ENCODE results near the gene RSPH3. TPM values are rescaled to one million over a fixed set of nuclear protein-coding genes. Genes with fewer than 3 reads are reported as not detected.

The RSPH3 gene
- polyA plus RNA-seq, 1 experiment, result 2.3 TPM

DNA sequence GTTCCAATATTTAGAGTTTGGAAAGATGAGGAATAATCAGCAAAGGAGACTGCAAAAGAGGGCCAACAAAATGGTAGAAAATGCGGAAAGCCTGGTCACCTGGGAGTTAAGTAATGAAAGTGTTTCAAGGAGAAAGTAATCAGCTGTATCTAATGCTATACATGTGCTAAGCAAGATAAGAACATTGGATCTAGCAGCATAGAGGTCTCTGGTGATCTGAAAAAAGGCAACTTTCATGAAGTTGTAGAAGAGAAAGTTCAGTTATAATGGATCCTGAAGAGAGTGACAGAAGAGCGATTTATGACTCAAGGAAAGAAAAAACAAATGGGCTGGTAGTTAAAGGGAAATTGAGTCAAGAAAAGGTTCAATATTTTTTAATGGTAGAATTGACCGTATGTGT lies 4.6 kb upstream of the RSPH3 start:
- no peaks in the 10 kb centered on the region for H3K36me3 ChIP-seq (ENCODE audit: control insufficient read depth, insufficient read depth, low read length)
- ChIA-PET POLR2A (no interaction called here), CTCF (interaction anchor here (0.6 to 1.4 kb wide), 4 partner anchors 55 to 131 kb away, joined by 3 to 9 read pairs (median 4); no protein-coding TSS in a partner anchor)
- no peaks in the 10 kb centered on the region for H3K27me3 ChIP-seq (ENCODE audit: control insufficient read depth, insufficient read depth, low read length)
- no peak overlapping the region for H3K4me3 ChIP-seq (ENCODE audit: low read depth, low read length)
- TF ChIP-seq, protein P1, sequence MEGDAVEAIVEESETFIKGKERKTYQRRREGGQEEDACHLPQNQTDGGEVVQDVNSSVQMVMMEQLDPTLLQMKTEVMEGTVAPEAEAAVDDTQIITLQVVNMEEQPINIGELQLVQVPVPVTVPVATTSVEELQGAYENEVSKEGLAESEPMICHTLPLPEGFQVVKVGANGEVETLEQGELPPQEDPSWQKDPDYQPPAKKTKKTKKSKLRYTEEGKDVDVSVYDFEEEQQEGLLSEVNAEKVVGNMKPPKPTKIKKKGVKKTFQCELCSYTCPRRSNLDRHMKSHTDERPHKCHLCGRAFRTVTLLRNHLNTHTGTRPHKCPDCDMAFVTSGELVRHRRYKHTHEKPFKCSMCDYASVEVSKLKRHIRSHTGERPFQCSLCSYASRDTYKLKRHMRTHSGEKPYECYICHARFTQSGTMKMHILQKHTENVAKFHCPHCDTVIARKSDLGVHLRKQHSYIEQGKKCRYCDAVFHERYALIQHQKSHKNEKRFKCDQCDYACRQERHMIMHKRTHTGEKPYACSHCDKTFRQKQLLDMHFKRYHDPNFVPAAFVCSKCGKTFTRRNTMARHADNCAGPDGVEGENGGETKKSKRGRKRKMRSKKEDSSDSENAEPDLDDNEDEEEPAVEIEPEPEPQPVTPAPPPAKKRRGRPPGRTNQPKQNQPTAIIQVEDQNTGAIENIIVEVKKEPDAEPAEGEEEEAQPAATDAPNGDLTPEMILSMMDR (IDR thresholded peaks at IDR 0.05; ENCODE audit: insufficient read depth, low read depth, low read length), result no peak
- DNase-seq (ENCODE audit: low read depth), result no peak

DNA sequence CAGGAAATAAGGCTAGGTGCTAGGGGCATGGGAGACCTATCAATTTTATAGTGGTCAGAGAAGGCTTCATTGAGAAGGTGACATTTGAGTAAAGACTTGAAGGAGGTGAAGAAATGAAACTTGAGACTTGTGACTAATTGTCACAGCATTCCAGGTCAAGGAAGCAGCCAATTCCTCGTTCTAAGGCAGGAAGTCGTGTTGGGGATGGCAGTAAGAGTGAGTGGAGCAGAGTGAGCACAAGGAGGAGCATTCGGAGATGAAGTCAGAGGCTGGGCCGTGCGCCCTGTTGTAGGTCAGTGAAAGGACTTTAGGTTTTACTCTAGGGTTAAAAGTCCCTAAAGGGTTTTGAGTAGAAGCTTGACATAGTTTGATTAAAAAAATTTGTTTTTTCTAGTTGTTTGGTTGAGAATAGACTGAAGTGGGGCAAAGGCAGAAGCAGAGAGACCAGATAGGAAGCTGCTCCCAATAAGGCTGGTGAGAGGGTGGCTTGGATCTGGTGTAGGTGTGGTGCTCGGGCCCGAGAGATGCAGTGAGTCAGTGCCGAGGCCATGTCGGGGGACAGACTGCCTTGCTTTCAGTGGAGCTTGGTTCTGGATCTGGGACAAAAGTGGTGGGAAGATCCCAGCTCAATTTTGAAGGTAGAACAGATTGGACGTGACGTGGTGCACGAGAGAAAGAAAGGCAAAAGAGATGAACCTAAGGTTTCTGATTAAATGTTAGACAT lies 2.6 kb upstream of the RSPH3 start:
- no peaks in the 10 kb centered on the region for H3K36me3 ChIP-seq (ENCODE audit: control insufficient read depth, insufficient read depth, low read length)
- ChIA-PET CTCF (interaction anchor here (0.5 to 1.2 kb wide), 4 partner anchors 30 to 299 kb away, joined by 3 to 6 read pairs (median 4); no protein-coding TSS in a partner anchor), POLR2A (interaction anchor here (0.5 kb wide), 1 partner anchor 183 kb away, joined by 5 read pairs; the partner anchor contains the start of gene EZR)
- no peaks in the 10 kb centered on the region for H3K27me3 ChIP-seq (ENCODE audit: control insufficient read depth, insufficient read depth, low read length)
- no peak overlapping the region for H3K4me3 ChIP-seq (ENCODE audit: low read depth, low read length)
- no peak for DNase-seq (ENCODE audit: low read depth)
- TF ChIP-seq, protein P1 (IDR thresholded peaks at IDR 0.05; ENCODE audit: insufficient read depth, low read depth, low read length), result no peak

DNA sequence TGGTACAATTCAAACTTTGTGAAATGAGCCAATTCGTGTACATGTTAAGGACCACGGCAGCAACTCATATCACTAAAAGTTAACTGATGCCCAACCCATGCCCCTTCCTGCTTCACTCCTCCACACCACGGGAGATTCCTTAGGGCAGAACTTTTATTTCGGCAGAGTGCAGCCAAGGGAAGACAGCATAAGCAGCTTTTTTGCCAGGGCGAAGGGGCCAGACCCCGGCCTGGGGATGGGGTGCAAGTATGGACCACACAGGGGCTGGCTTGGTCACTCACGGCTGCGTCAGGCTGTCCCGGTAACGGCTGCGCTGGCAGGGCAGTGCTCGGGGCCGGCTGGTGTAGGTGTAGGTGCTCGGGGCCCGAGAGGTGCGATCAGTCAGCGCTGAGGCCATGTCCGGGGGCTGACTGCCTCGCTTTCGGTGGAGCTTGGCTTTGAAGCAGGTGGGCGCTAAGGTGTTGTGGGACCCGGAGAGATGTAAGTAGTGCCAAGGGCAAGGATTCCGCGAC lies 792 bp downstream of the RSPH3 start:
- DNase-seq (ENCODE audit: low read depth), result no peak
- CTCF ChIA-PET, result interaction anchor here (1.2 to 2.0 kb wide), 5 partner anchors 10 to 136 kb away, joined by 3 to 8 read pairs (median 5); no protein-coding TSS in a partner anchor
- Histone ChIP-seq H3K27me3 (ENCODE audit: control insufficient read depth, insufficient read depth, low read length) (no peaks in the 10 kb centered on the region), H3K4me3 (ENCODE audit: low read depth, low read length) (peak overlapping the region; percentile 75), H3K36me3 (ENCODE audit: control insufficient read depth, insufficient read depth, low read length) (no peaks in the 10 kb centered on the region)
- TF ChIP-seq, protein P1 (IDR thresholded peaks at IDR 0.05; ENCODE audit: insufficient read depth, low read depth, low read length), result no peak
- POLR2A ChIA-PET, result interaction anchor here (0.5 kb wide), 1 partner anchor 355 kb away, joined by 3 read pairs; the partner anchor contains the start of gene DYNLT1

DNA sequence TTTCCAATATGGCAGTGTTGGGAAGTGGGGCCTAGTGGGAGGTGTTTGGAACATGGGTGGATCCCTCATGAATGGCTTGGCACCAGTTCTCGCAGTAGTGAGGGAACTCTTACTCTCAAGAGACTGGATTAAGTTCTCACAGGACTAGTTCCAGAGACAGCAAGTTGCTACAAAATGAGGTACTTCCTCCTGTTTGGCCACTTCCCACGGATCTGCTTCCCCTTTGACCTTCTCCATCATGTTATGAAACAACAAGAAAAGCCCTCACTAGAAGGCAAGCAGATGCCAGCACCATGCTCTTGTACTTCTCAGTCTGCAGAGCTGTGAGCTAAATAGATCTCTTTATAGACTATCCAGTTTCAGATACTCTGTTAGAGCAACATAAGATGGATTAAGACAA lies 3.1 kb downstream of the RSPH3 start:
- ChIA-PET CTCF (interaction anchor here (0.6 kb wide), 1 partner anchor 973 kb away, joined by 4 read pairs; no protein-coding TSS in a partner anchor), POLR2A (no interaction called here)
- H3K27me3 ChIP-seq (ENCODE audit: control insufficient read depth, insufficient read depth, low read length), result no peaks in the 10 kb centered on the region
- H3K4me3 ChIP-seq (ENCODE audit: low read depth, low read length), result no peak overlapping the region
- DNase-seq (ENCODE audit: low read depth), result no peak
- TF ChIP-seq, protein P1 (IDR thresholded peaks at IDR 0.05; ENCODE audit: insufficient read depth, low read depth, low read length), result no peak
- no peaks in the 10 kb centered on the region for H3K36me3 ChIP-seq (ENCODE audit: control insufficient read depth, insufficient read depth, low read length)

DNA sequence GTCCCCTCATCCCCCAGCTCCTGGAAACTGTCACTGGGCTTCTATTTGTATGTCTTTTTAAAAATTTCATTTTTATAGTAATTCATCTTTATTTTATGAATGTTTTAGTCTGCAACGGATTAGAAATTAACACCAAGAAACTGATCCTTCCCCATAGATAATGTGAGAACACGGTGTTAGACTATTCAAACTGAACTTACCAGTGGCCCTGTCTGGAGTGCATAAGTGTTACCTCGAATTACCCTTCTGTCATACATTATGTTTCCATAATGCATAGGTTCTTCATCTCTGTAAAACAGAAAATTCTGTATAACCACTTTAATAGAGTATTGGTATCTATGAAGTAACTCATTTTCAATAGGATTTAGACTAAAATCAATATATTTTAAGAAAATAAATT lies 6.4 kb downstream of the RSPH3 start:
- ChIA-PET POLR2A (no interaction called here), CTCF (no interaction called here)
- Histone ChIP-seq H3K4me3 (ENCODE audit: low read depth, low read length) (no peak overlapping the region), H3K27me3 (ENCODE audit: control insufficient read depth, insufficient read depth, low read length) (no peaks in the 10 kb centered on the region), H3K36me3 (ENCODE audit: control insufficient read depth, insufficient read depth, low read length) (peaks cover 2% of the 10 kb centered on the region; the same call in 1 of the 2 replicates)
- TF ChIP-seq, protein P1 (IDR thresholded peaks at IDR 0.05; ENCODE audit: insufficient read depth, low read depth, low read length), result no peak
- no peak for DNase-seq (ENCODE audit: low read depth)

Measured in BJ (cell line).